Aorta (tissue), 5 donors: ENCODE data around the gene MEF2A. TPM values are rescaled to one million over a fixed set of nuclear protein-coding genes. Genes with fewer than 3 reads are reported as not detected.

ENCODE experiments used
- ATAC-seq: fragments of 200-7000 bp; cut with Tn5 transposase; one replicate; pipeline ENCODE4 v1.9.1; 2022; ENCODE audit warnings: moderate library complexity; ENCODE audit not compliant: low FRiP score
- DNase-seq, 2 donors: peaks; one replicate each; pipeline ENCODE4 v3.0.0-alpha.2; 2020
- H3K27ac ChIP-seq, 2 donors: one replicate each; pipeline ENCODE4 v1.5.1; 2013; ENCODE audit warnings: low read length in 2 of 2, mild to moderate bottlenecking in 2 of 2, moderate library complexity in 2 of 2, control low read depth in 1 of 2, inconsistent platforms in 1 of 2, low read depth in 1 of 2
- H3K27me3 ChIP-seq, 2 donors: one replicate each; pipeline ENCODE4 v1.6.1; 2013; ENCODE audit warnings: control low read depth in 1 of 2, low read length in 1 of 2, mild to moderate bottlenecking in 1 of 2, moderate library complexity in 1 of 2; ENCODE audit not compliant: insufficient read depth in 2 of 2, control insufficient read depth in 1 of 2
- H3K36me3 ChIP-seq, 2 donors: one replicate each; pipeline ENCODE4 v1.6.1; 2013; ENCODE audit warnings: control low read depth in 1 of 2, low read length in 1 of 2, mild to moderate bottlenecking in 1 of 2; ENCODE audit not compliant: insufficient read depth in 2 of 2, control insufficient read depth in 1 of 2
- H3K4me1 ChIP-seq, 2 donors: one replicate each; pipeline ENCODE4 v1.6.1; 2013; ENCODE audit warnings: low read length in 2 of 2, control low read depth in 1 of 2, mild to moderate bottlenecking in 1 of 2, moderate library complexity in 1 of 2; ENCODE audit not compliant: insufficient read depth in 2 of 2, control insufficient read depth in 1 of 2
- H3K4me3 ChIP-seq, 2 donors: one replicate each; pipeline ENCODE4 v1.5.1; 2013; ENCODE audit warnings: low read length in 2 of 2, control low read depth in 1 of 2, mild to moderate bottlenecking in 1 of 2
- H3K9me3 ChIP-seq: one replicate; pipeline ENCODE4 v1.6.1; 2013; ENCODE audit warnings: mild to moderate bottlenecking, low read length; ENCODE audit not compliant: control insufficient read depth
- WGBS, 2 donors: extraction: QIAGEN DNeasy Blood & Tissue Kit; methylation state at CpG; one replicate each; pipeline ENCODE4 v1.1.7; 2013; 5-methylcytosine and 5-hydroxymethylcytosine counted together
- intact Hi-C, 2 donors: fragments of 100-400 bp; cut with DNase I; formaldehyde crosslinking; loops; one replicate each; pipeline versions ENCODE4 v1.14.2 to v1.15.0; 2022
- polyA plus RNA-seq, 2 donors: library from polyadenylated mRNA; stranded (reverse); fragments of 200-250 nt; gene quantifications; one replicate each; pipeline ENCODE4 v1.2.3, GENCODE V29; 2013
- total RNA-seq, 2 donors: library from RNA; stranded (reverse); fragmentation: NEBNext Ultra II Directional; extraction: Animal tissue kit (Norgen Biotek cat#: 25700); gene quantifications; one replicate each; pipeline ENCODE4 v1.2.1, GENCODE V29; 2021
- donor health status: healthy with polysubstance abuse.
- donor health status: Bipolar disorder and iron deficiency.
- donor health status: DM: no; HTN: no; CAD: no.
- donor health status: DM: no; HTN: no; CAD: no.
- donor health status: DM: yes; HTN: yes; CAD: no.

Gene MEF2A
- total and polyA plus RNA-seq, 4 donors: 27.2 to 160 (median 92.9) TPM

DNA sequence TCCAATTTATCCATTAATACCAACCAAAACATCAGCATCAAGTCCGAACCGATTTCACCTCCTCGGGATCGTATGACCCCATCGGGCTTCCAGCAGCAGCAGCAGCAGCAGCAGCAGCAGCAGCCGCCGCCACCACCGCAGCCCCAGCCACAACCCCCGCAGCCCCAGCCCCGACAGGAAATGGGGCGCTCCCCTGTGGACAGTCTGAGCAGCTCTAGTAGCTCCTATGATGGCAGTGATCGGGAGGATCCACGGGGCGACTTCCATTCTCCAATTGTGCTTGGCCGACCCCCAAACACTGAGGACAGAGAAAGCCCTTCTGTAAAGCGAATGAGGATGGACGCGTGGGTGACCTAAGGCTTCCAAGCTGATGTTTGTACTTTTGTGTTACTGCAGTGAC lies 146.6 kb downstream of the MEF2A start:
- ATAC-seq (no peak), DNase-seq (no peak)
- Histone ChIP-seq H3K36me3 (peaks cover 3 to 5% of the 10 kb centered on the region in 2 donors), H3K4me3 (no peak overlapping the region), H3K27ac (no peak overlapping the region), H3K27me3 (no peaks in the 10 kb centered on the region), H3K9me3 (no peaks in the 10 kb centered on the region), H3K4me1 (peaks cover 0 to 3% of the 10 kb centered on the region in 2 donors)
- 71 to 75% methylated on average over 18 of the region's 18 CpGs for WGBS, 2 donors
- intact Hi-C loops: no loop called here

DNA sequence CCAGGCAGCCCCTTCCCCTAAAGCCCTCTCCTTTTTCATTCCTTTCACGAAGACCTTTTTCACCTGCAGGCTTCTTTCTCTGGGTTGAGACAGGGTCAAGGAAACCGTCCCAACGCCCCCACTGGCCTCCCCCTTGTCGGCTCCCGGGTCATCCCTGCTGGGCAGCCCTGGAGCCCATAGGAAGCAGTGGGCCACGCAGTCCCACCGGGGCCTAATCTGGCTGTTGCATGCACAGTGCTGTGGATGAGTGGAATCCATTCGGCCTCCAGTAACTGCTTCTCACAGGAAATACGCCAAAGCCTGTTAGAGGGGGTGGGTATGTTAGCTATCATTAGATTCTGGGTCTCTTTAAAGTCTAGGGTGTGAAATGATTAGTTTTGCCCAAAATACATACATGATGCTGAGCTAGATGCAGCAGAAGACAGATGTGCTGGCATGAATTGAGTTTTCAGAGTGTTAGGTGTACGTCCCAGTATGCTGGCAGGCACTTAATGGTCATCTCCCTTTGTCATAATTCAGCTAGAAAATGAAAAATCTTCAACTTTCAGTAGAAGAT lies 150.8 kb downstream of the MEF2A start:
- DNase-seq (no peak), ATAC-seq (no peak)
- H3K27ac ChIP-seq: peak overlapping the region in 1 of 2 donors; percentile 64
- H3K4me1 ChIP-seq: no peaks in the 10 kb centered on the region
- no peaks in the 10 kb centered on the region for H3K27me3 ChIP-seq
- no peak overlapping the region for H3K4me3 ChIP-seq
- H3K9me3 ChIP-seq: no peaks in the 10 kb centered on the region
- 53 to 57% methylated on average over 10 of the region's 10 CpGs for WGBS, 2 donors
- intact Hi-C loops: no loop called here
- H3K36me3 ChIP-seq: peaks cover 1 to 3% of the 10 kb centered on the region in 2 donors

DNA sequence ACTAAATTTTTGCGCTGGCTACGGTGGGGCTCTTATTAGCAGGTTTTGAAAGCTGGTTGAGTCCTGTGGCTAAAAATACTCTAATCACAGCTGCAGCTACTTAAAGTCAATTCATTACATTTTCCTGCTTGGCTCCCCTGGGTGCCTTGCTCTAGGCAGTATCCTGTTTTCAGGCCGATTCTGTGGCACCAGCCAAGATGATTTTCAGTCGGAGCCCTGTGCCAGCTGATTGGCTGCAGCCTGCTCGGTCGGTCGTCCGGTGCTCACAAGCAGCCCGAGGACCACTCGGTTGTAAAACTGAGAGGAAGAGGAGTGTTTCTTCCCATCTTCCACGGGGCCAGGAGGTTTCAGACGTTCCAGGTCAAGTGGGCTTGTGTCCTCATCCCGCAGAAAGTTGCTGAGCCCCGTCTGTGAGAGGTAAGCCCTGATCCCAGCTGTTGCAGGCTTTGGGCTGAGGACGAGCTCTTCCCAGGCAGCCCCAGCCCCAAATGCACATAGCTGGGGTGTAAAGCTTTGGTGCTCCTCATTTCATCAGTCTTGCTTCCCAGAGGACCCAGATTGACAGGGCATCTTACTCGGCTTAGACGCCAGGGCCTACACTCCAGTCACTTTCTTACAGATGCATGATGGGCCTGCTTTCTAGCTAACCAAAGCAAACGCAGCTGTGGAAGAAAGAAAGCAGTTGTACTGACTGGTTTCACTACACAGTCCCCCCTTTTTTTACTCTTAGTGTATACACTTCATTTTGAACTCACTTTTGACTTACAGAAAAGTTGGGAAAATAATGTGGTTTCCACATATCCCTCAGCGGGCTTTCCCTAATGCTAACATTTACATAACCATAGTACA lies 151.6 kb downstream of the MEF2A start:
- no peak overlapping the region for H3K4me3 ChIP-seq
- no peaks in the 10 kb centered on the region for H3K27me3 ChIP-seq
- intact Hi-C loops: no loop called here
- H3K9me3 ChIP-seq: no peaks in the 10 kb centered on the region
- H3K27ac ChIP-seq: peak overlapping the region in 1 of 2 donors; percentile 64
- H3K4me1 ChIP-seq: no peaks in the 10 kb centered on the region
- peaks cover 1 to 3% of the 10 kb centered on the region in 2 donors for H3K36me3 ChIP-seq
- ATAC-seq (peak; percentile 49), DNase-seq (peak in 1 of 2 donors; percentile 63)
- 15 to 17% methylated on average over 19 of the region's 19 CpGs for WGBS, 2 donors

DNA sequence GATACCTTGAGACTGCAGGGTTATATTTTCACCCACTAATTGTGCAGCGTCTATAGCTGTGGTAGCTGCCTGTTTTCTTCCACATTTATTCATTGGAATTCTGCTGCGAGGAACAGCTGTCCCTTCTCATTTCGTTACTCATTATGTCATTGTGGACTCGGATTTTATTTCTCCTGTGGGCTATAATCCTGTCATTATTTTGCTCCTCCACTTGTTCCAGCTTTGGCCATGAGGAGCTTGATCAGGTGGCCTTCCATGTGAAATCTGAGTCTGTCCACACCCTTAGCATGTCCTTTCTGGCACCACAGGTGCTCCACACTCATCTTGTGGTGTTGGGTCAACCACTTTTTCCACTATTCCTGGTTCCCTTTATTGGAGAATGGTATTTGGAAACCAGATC lies 152.6 kb downstream of the MEF2A start:
- no peaks in the 10 kb centered on the region for H3K27me3 ChIP-seq
- intact Hi-C loops: no loop called here
- H3K4me3 ChIP-seq: no peak overlapping the region
- 87 to 92% methylated on average over 4 of the region's 4 CpGs for WGBS, 2 donors
- DNase-seq: no peak
- H3K9me3 ChIP-seq: no peaks in the 10 kb centered on the region
- no peak overlapping the region for H3K27ac ChIP-seq
- H3K36me3 ChIP-seq: peaks cover 0 to 3% of the 10 kb centered on the region in 2 donors
- no peaks in the 10 kb centered on the region for H3K4me1 ChIP-seq
- ATAC-seq: no peak

DNA sequence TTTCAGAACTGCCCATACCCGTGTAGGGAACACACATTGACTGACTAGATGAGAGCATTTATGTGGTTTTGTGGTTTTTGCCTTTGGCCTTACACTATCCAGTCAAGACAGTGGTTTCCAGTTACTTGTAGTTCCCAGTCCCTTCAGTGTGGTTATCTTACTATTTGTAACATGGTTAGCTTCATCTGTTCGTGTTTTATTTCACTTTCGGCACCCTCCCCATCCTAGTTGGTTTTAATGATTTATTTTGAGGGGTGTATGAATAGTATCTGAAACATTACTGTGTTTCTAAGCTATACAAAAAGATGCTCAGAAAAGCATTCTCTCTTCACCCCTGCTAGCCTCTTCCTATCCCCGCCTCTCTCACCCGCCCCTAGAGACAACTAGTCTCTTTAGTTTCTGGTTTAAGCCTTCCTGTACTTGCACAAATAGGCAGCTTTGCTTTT lies 153.3 kb downstream of the MEF2A start:
- intact Hi-C loops: no loop called here
- H3K27me3 ChIP-seq: no peaks in the 10 kb centered on the region
- no peak overlapping the region for H3K4me3 ChIP-seq
- ATAC-seq (no peak), DNase-seq (no peak)
- WGBS, 2 donors: 92% methylated on average over 5 of the region's 5 CpGs
- H3K4me1 ChIP-seq: no peaks in the 10 kb centered on the region
- H3K9me3 ChIP-seq: no peaks in the 10 kb centered on the region
- H3K36me3 ChIP-seq: peaks cover 0 to 3% of the 10 kb centered on the region in 2 donors
- peak overlapping the region in 1 of 2 donors; percentile 10 for H3K27ac ChIP-seq

DNA sequence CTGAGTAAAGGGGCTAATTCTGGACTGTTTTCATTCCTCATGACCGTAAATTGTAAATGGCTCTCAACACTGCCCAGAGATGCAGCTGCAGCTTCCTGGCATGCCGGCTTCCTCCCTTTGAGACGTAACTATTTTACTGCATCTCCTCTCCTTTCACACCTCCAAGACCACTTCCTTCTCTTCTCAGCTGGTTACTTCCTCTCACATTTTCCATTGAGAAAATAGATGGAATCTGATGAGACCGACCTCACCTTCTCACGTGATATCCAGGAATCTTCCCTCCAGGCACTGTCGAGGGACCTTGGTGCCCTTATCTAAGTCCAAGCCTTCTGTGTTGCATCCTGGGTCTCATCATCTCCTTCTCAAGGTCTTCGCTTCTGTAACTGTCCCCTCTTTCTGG lies 154.7 kb downstream of the MEF2A start:
- Histone ChIP-seq H3K27ac (no peak overlapping the region), H3K4me1 (no peaks in the 10 kb centered on the region), H3K4me3 (no peak overlapping the region), H3K9me3 (no peaks in the 10 kb centered on the region), H3K36me3 (peaks cover 0 to under 1% of the 10 kb centered on the region in 2 donors), H3K27me3 (no peaks in the 10 kb centered on the region)
- DNase-seq (no peak), ATAC-seq (no peak)
- 90 to 91% methylated on average over 7 of the region's 7 CpGs for WGBS, 2 donors
- intact Hi-C loops: loop anchor here in 1 of 2 donors (5.0 kb wide), 1 partner anchor 453 kb away; no protein-coding TSS in a partner anchor

DNA sequence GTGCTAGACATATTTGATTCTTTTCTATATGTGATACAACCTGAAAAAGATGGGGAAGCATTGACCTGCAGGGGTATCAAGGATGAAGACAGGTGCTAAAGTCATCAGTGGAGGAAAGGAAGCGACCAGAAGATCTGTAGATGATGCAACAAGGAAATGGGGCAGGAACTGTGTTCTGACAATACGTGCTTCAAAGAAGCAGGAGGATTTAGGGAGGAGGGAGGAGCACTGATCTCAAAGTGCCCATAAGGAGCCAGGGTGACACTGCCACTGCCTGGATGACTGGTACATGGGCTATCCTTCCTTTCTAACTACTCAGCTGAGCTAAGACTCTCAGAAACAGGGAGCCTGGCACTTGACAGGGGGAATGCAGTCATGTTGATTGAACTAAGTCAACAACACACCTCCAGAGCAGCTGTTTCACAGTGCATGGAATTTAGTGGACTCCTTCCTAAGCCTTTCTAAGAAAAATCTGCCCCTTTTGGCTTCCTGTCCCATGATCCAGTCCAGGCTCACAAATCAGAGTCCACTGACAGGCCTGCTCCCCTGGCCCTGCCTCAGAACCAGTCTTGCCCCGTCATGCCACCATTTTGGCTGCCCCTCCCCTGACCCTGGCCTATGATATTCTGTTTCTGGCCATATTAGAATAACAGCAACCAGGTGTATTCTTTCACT lies 155.5 kb downstream of the MEF2A start:
- Histone ChIP-seq H3K27ac (no peak overlapping the region), H3K27me3 (no peaks in the 10 kb centered on the region), H3K9me3 (no peaks in the 10 kb centered on the region), H3K36me3 (no peaks in the 10 kb centered on the region), H3K4me3 (no peak overlapping the region), H3K4me1 (no peaks in the 10 kb centered on the region)
- intact Hi-C loops: loop anchor here in 1 of 2 donors (5.0 kb wide), 1 partner anchor 454 kb away; no protein-coding TSS in a partner anchor
- WGBS, 2 donors: 54 to 64% methylated on average over 3 of the region's 3 CpGs
- ATAC-seq (no peak), DNase-seq (no peak)

DNA sequence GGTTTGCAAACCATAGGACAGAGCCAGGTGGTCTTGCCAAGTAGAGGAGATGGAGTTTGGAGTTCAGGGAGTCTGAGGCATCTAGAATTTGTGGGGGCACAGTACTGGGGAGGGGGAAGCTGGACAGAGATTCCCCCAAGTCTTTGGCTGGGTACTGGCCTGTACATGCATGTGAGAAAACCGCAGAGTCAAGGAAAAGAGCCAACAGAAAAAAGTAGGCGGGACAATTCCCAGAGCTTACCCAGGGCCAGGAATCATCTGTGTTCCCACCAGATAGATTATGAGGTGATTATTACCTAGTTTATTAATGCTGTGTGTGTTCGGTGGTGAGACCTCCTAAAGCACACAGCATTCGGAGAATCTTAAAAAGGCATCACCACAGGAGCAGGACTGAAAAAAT lies 156.1 kb downstream of the MEF2A start:
- H3K36me3 ChIP-seq: no peaks in the 10 kb centered on the region
- no peaks in the 10 kb centered on the region for H3K4me1 ChIP-seq
- WGBS, 2 donors: 96% methylated on average over 4 of the region's 4 CpGs
- no peak overlapping the region for H3K27ac ChIP-seq
- DNase-seq (no peak), ATAC-seq (no peak)
- no peak overlapping the region for H3K4me3 ChIP-seq
- H3K9me3 ChIP-seq: no peaks in the 10 kb centered on the region
- intact Hi-C loops: loop anchor here in 1 of 2 donors (5.0 kb wide), 1 partner anchor 455 kb away; no protein-coding TSS in a partner anchor
- H3K27me3 ChIP-seq: no peaks in the 10 kb centered on the region
